MM.1S (cell line): ENCODE results near the gene SDHAF4.

ENCODE experiments used
- DNase-seq: peaks from one replicate; pipeline ENCODE4 v3.0.0-alpha.2; 2015
- H2AFZ ChIP-seq: fragments of 300-600 bp; sonication (generic); 2 replicates; pipeline ENCODE4 v1.6.0; 2016; ENCODE audit warnings: antibody characterized with exemption, low read length
- H3F3A ChIP-seq: fragments of 300-600 bp; sonication (generic); 2 replicates; pipeline ENCODE4 v1.6.1; 2016; ENCODE audit warnings: mild to moderate bottlenecking, antibody characterized with exemption, low read length, moderate library complexity, mixed read lengths; ENCODE audit not compliant: insufficient read depth
- H3K27ac ChIP-seq: fragments of 300-600 bp; sonication (generic); 2 replicates; pipeline ENCODE4 v1.5.1; 2016; ENCODE audit warnings: mild to moderate bottlenecking, low read length
- H3K27me3 ChIP-seq: fragments of 300-600 bp; sonication (generic); replicated peaks from 2 replicates; pipeline ENCODE4 v1.6.0; 2016; ENCODE audit warnings: low read length; ENCODE audit not compliant: insufficient read depth
- H3K36me3 ChIP-seq: fragments of 300-600 bp; sonication (generic); replicated peaks from 2 replicates; pipeline ENCODE4 v1.6.1; 2016; ENCODE audit warnings: mild to moderate bottlenecking, low read length, mixed read lengths; ENCODE audit not compliant: insufficient read depth
- H3K4me1 ChIP-seq: fragments of 300-600 bp; sonication (generic); 2 replicates; pipeline ENCODE4 v1.6.1; 2016; ENCODE audit warnings: low read length, mixed read lengths
- H3K4me2 ChIP-seq: fragments of 300-600 bp; sonication (generic); 2 replicates; pipeline ENCODE4 v1.6.0; 2016; ENCODE audit warnings: low read depth, low read length
- H3K4me3 ChIP-seq: fragments of 300-600 bp; sonication (generic); 2 replicates; pipeline ENCODE4 v1.5.1; 2016; ENCODE audit warnings: low read length, mixed read lengths
- H3K79me2 ChIP-seq: fragments of 300-600 bp; sonication (generic); 2 replicates; pipeline ENCODE4 v1.6.1; 2016; ENCODE audit warnings: mixed run types, low read length, mixed read lengths
- H3K9ac ChIP-seq: fragments of 300-600 bp; sonication (generic); 2 replicates; pipeline ENCODE4 v1.6.1; 2016; ENCODE audit warnings: low read length, mixed read lengths
- H3K9me2 ChIP-seq: fragments of 300-600 bp; sonication (generic); replicated peaks from 2 replicates; pipeline ENCODE4 v1.6.1; 2016; ENCODE audit warnings: mild to moderate bottlenecking, low read length, mixed read lengths; ENCODE audit not compliant: insufficient read depth
- H3K9me3 ChIP-seq: fragments of 300-600 bp; sonication (generic); replicated peaks from 2 replicates; pipeline ENCODE4 v1.6.1; 2016; ENCODE audit warnings: mild to moderate bottlenecking, low read length, mixed read lengths; ENCODE audit not compliant: insufficient read depth
- H4K20me1 ChIP-seq: fragments of 300-600 bp; sonication (generic); 2 replicates; pipeline ENCODE4 v1.6.1; 2016; ENCODE audit warnings: mild to moderate bottlenecking, low read length, moderate library complexity, mixed read lengths; ENCODE audit not compliant: insufficient read depth
- EZH2 ChIP-seq: fragments of 300-600 bp; sonication (generic); optimal IDR thresholded peaks from 2 replicates; pipeline ENCODE3; 2017; ENCODE audit warnings: low read depth, mild to moderate bottlenecking, antibody characterized with exemption, low read length, mixed read lengths
- EZH2phosphoT487 ChIP-seq: fragments of 300-600 bp; sonication (generic); IDR thresholded peaks from 2 replicates; pipeline ENCODE4 v1.6.1; 2018; ENCODE audit warnings: antibody characterized with exemption, low read length
- TF ChIP-seq, protein P1 (sequence below): fragments of 300-600 bp; sonication (generic); IDR thresholded peaks from 2 replicates; pipeline ENCODE4 v1.5.1; 2016; ENCODE audit warnings: antibody characterized with exemption, low read length, mixed read lengths

SDHAF4 gene

GRCh38 chr6:70524721-70525286, 41.9 kb upstream of the SDHAF4 start:
- no peak overlapping the region for H3K4me3 ChIP-seq
- H2AFZ ChIP-seq, result no peak overlapping the region
- H3K9me2 ChIP-seq, result no peaks in the 10 kb centered on the region

DNA sequence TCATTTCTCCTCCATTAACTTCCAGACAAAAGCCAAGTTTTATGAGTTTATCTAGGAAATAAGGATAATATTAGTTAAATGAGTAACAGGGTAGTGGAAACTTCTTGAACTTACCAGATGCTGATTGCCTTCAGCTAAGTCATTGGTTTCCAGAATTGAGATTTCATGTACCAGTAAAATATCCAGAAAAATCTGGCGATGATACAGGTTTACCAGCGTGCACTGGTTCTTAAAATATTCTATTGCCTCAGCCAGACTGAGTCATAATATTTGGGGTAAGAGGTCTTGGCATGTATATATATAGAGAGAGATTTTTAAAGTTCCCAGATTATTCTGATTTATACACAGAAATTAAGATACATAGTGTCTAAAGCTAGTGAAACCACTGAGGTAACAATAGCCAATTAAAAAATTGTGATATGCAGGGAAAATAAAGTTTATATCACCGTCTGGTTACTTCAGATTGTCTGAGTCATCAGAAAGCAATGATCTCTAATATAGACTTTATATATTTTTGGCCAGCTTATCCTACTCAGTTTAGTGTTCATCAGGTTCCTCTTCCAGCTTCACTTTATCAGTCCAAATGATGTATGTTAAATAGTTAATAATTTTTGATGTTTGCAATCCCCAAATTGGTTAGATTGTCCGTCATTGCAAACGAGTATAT, 39.5 kb upstream of the SDHAF4 start:
- H3K27me3 ChIP-seq, result no peaks in the 10 kb centered on the region
- no peak for DNase-seq
- H3K9me2 ChIP-seq, result no peaks in the 10 kb centered on the region
- H2AFZ ChIP-seq, result no peak overlapping the region
- H3K9ac ChIP-seq, result no peak overlapping the region
- no peak overlapping the region for H3K4me3 ChIP-seq
- H3K79me2 ChIP-seq, result no peaks in the 10 kb centered on the region
- no peak overlapping the region for H3K4me2 ChIP-seq
- no peaks in the 10 kb centered on the region for H3K36me3 ChIP-seq
- no peaks in the 10 kb centered on the region for H3F3A ChIP-seq
- no peaks in the 10 kb centered on the region for H3K9me3 ChIP-seq
- peaks cover 6% of the 10 kb centered on the region; the same call in 1 of the 2 replicates for H3K4me1 ChIP-seq
- TF ChIP-seq, protein P1, sequence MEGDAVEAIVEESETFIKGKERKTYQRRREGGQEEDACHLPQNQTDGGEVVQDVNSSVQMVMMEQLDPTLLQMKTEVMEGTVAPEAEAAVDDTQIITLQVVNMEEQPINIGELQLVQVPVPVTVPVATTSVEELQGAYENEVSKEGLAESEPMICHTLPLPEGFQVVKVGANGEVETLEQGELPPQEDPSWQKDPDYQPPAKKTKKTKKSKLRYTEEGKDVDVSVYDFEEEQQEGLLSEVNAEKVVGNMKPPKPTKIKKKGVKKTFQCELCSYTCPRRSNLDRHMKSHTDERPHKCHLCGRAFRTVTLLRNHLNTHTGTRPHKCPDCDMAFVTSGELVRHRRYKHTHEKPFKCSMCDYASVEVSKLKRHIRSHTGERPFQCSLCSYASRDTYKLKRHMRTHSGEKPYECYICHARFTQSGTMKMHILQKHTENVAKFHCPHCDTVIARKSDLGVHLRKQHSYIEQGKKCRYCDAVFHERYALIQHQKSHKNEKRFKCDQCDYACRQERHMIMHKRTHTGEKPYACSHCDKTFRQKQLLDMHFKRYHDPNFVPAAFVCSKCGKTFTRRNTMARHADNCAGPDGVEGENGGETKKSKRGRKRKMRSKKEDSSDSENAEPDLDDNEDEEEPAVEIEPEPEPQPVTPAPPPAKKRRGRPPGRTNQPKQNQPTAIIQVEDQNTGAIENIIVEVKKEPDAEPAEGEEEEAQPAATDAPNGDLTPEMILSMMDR, result no peak
- no peak for TF ChIP-seq EZH2
- no peak for TF ChIP-seq EZH2phosphoT487
- H3K27ac ChIP-seq, result no peak overlapping the region
- H4K20me1 ChIP-seq, result no peaks in the 10 kb centered on the region

More at GRCh38 chr6:70524721-70525286, 41.9 kb upstream of the SDHAF4 start:
- Histone ChIP-seq H3F3A (no peaks in the 10 kb centered on the region), H3K36me3 (no peaks in the 10 kb centered on the region), H3K27ac (no peak overlapping the region), H3K4me2 (no peak overlapping the region), H4K20me1 (no peaks in the 10 kb centered on the region), H3K79me2 (no peaks in the 10 kb centered on the region), H3K4me1 (peaks cover 6% of the 10 kb centered on the region; the same call in 1 of the 2 replicates), H3K27me3 (no peaks in the 10 kb centered on the region), H3K9me3 (no peaks in the 10 kb centered on the region), H3K9ac (no peak overlapping the region)
- DNase-seq, result no peak
- TF ChIP-seq EZH2 (no peak), EZH2phosphoT487 (no peak)
- TF ChIP-seq, protein P1, result no peak

- H3K9ac ChIP-seq, result no peak overlapping the region
- no peak for DNase-seq
- H3K9me3 ChIP-seq, result no peaks in the 10 kb centered on the region
- H3K4me2 ChIP-seq, result no peak overlapping the region
- no peak overlapping the region for H3K4me3 ChIP-seq
- H3F3A ChIP-seq, result no peaks in the 10 kb centered on the region
- no peaks in the 10 kb centered on the region for H3K9me2 ChIP-seq
- TF ChIP-seq, protein P1, result no peak
- TF ChIP-seq EZH2 (no peak), EZH2phosphoT487 (no peak)
- H2AFZ ChIP-seq, result no peak overlapping the region
- peaks cover 6% of the 10 kb centered on the region; the same call in 1 of the 2 replicates for H3K4me1 ChIP-seq
- H3K27me3 ChIP-seq, result no peaks in the 10 kb centered on the region
- H3K27ac ChIP-seq, result no peak overlapping the region
- no peaks in the 10 kb centered on the region for H4K20me1 ChIP-seq
- H3K79me2 ChIP-seq, result no peaks in the 10 kb centered on the region
- no peaks in the 10 kb centered on the region for H3K36me3 ChIP-seq
Measured at GRCh38 chr6:70530023-70530422, 36.7 kb upstream of the SDHAF4 start.
